Common myeloid progenitor, CD34-positive (primary cell): ENCODE data around the gene MAP3K4.

Source experiments
- CTCF ChIA-PET: fragments of 350-600 bp; sonication (Branson Sonifier 250); formaldehyde crosslinking; loops from one replicate; lab custom pipeline; 2021; ENCODE audit warnings: antibody characterized with exemption; lab: Charles Lee
- POLR2A ChIA-PET: fragments of 350-600 bp; sonication (Branson Sonifier 250); formaldehyde crosslinking; loops from one replicate; lab custom pipeline; 2021; ENCODE audit warnings: antibody characterized with exemption; lab: Charles Lee
- DNase-seq, 3 donors: peaks; one replicate each; pipeline versions ENCODE4 v3.0.0 to v3.0.0-alpha.2; 2013
- H3K27ac ChIP-seq, 2 experiments: 1 replicate in 1 of 2; 2 replicates in 1 of 2; pipeline ENCODE4 v1.7.0; 2013; ENCODE audit warnings: inconsistent platforms in 2 of 2, low read length in 2 of 2, mild to moderate bottlenecking in 2 of 2, low read depth in 1 of 2, moderate library complexity in 1 of 2; ENCODE audit not compliant: severe bottlenecking in 2 of 2, insufficient read depth in 1 of 2, poor library complexity in 1 of 2
- H3K27me3 ChIP-seq, 5 experiments: replicated peaks in 2 of 5; 1 replicate in 3 of 5; 2 replicates in 2 of 5; pipeline versions ENCODE4 v1.6.1 to v1.7.0; 2013; ENCODE audit warnings: low read length in 4 of 5, mild to moderate bottlenecking in 2 of 5, moderate library complexity in 2 of 5, inconsistent platforms in 1 of 5; ENCODE audit not compliant: insufficient read depth in 5 of 5, control insufficient read depth in 4 of 5
- H3K36me3 ChIP-seq, 4 experiments: 1 replicate in 2 of 4; 2 replicates in 2 of 4; pipeline versions ENCODE4 v1.6.1 to v1.7.0; 2013; ENCODE audit warnings: low read length in 3 of 4, control low read depth in 1 of 4, mild to moderate bottlenecking in 1 of 4; ENCODE audit not compliant: control insufficient read depth in 4 of 4, insufficient read depth in 4 of 4
- H3K4me1 ChIP-seq, 4 experiments: 1 replicate in 3 of 4; 2 replicates in 1 of 4; pipeline versions ENCODE4 v1.6.1 to v1.7.1; 2013; ENCODE audit warnings: low read length in 3 of 4, mild to moderate bottlenecking in 3 of 4, control low read depth in 1 of 4, inconsistent platforms in 1 of 4, moderate library complexity in 1 of 4; ENCODE audit not compliant: control insufficient read depth in 4 of 4, insufficient read depth in 4 of 4; ENCODE audit errors: control extremely low read depth in 1 of 4
- H3K4me3 ChIP-seq, 7 experiments: 1 replicate in 4 of 7; 2 replicates in 3 of 7; pipeline versions ENCODE4 v1.5.1 to v1.7.0; 2013; ENCODE audit warnings: mild to moderate bottlenecking in 7 of 7, low read length in 6 of 7, moderate library complexity in 6 of 7, inconsistent platforms in 2 of 7, low read depth in 2 of 7, control low read depth in 1 of 7; ENCODE audit not compliant: insufficient read depth in 4 of 7, control insufficient read depth in 1 of 7; ENCODE audit errors: extremely low read depth in 1 of 7
- H3K9me3 ChIP-seq, 5 experiments: 1 replicate in 4 of 5; 2 replicates in 1 of 5; pipeline versions ENCODE4 v1.6.1 to v1.7.1; 2013; ENCODE audit warnings: low read length in 4 of 5, mild to moderate bottlenecking in 2 of 5, inconsistent platforms in 1 of 5, low read depth in 1 of 5, moderate library complexity in 1 of 5; ENCODE audit not compliant: control insufficient read depth in 4 of 5, insufficient read depth in 2 of 5; ENCODE audit errors: control extremely low read depth in 1 of 5
- WGBS: methylation state at CpG from one replicate; pipeline ENCODE4 v1.1.5; 2013; ENCODE audit not compliant: insufficient coverage; 5-methylcytosine and 5-hydroxymethylcytosine counted together

The MAP3K4 gene

GRCh38 chr6:160952633-160953281 is 38.8 kb upstream of the MAP3K4 start:
- H3K27me3 ChIP-seq, result peaks cover 0 to 10% (median 4%) of the 10 kb centered on the region in 5 experiments
- H3K4me1 ChIP-seq, result no peaks in the 10 kb centered on the region
- H3K9me3 ChIP-seq, result no peaks in the 10 kb centered on the region
- H3K36me3 ChIP-seq, result no peaks in the 10 kb centered on the region
- H3K27ac ChIP-seq, result no peak overlapping the region
- ChIA-PET CTCF (no interaction called here), POLR2A (no interaction called here)
- no peak for DNase-seq
- H3K4me3 ChIP-seq, result no peak overlapping the region
- WGBS, result 82% methylated on average over 8 of the region's 11 CpGs

GRCh38 chr6:160955508-160956295 is 35.9 kb upstream of the MAP3K4 start:
- WGBS, result 92% methylated on average over 11 of the region's 13 CpGs
- H3K9me3 ChIP-seq, result no peaks in the 10 kb centered on the region
- no peaks in the 10 kb centered on the region for H3K4me1 ChIP-seq
- no peak for DNase-seq
- POLR2A ChIA-PET, result no interaction called here
- no peak overlapping the region for H3K27ac ChIP-seq
- CTCF ChIA-PET, result interaction anchor here (0.8 to 1.4 kb wide), 2 partner anchors 19 to 418 kb away, joined by 3 read pairs; no protein-coding TSS in a partner anchor
- H3K27me3 ChIP-seq, result peaks cover 0 to 10% (median 4%) of the 10 kb centered on the region in 5 experiments
- no peak overlapping the region for H3K4me3 ChIP-seq
- H3K36me3 ChIP-seq, result no peaks in the 10 kb centered on the region

GRCh38 chr6:160956300-160957035 is 35.1 kb upstream of the MAP3K4 start:
- CTCF ChIA-PET, result interaction anchor here (1.4 kb wide), 1 partner anchor 417 kb away, joined by 3 read pairs; no protein-coding TSS in a partner anchor
- no peak overlapping the region for H3K27ac ChIP-seq
- H3K9me3 ChIP-seq, result no peaks in the 10 kb centered on the region
- no peaks in the 10 kb centered on the region for H3K36me3 ChIP-seq
- H3K27me3 ChIP-seq, result peaks cover 0 to 8% (median 4%) of the 10 kb centered on the region in 5 experiments
- no peak overlapping the region for H3K4me3 ChIP-seq
- no peaks in the 10 kb centered on the region for H3K4me1 ChIP-seq
- DNase-seq, result no peak
- WGBS, result 79% methylated on average over 8 of the region's 8 CpGs
- POLR2A ChIA-PET, result no interaction called here

GRCh38 chr6:160959726-160960435 is 31.7 kb upstream of the MAP3K4 start:
- H3K4me3 ChIP-seq, result no peak overlapping the region
- H3K36me3 ChIP-seq, result no peaks in the 10 kb centered on the region
- WGBS, result 92% methylated on average over 6 of the region's 7 CpGs
- H3K4me1 ChIP-seq, result no peaks in the 10 kb centered on the region
- no peak overlapping the region for H3K27ac ChIP-seq
- DNase-seq, result no peak
- H3K27me3 ChIP-seq, result peaks cover 0 to 5% (median 2%) of the 10 kb centered on the region in 5 experiments
- no peaks in the 10 kb centered on the region for H3K9me3 ChIP-seq
- POLR2A ChIA-PET, result no interaction called here
- CTCF ChIA-PET, result no interaction called here

- CTCF ChIA-PET, result no interaction called here
- Histone ChIP-seq H3K36me3 (no peaks in the 10 kb centered on the region), H3K9me3 (no peaks in the 10 kb centered on the region), H3K4me1 (no peaks in the 10 kb centered on the region), H3K27ac (no peak overlapping the region), H3K27me3 (peaks cover 0 to 3% (median 1%) of the 10 kb centered on the region in 5 experiments), H3K4me3 (no peak overlapping the region)
- 85% methylated on average over 1 of the region's 3 CpGs for WGBS
- POLR2A ChIA-PET, result interaction anchor here (0.6 kb wide), 1 partner anchor 9 kb away, joined by 8 read pairs; no protein-coding TSS in a partner anchor
- no peak for DNase-seq
Observed at GRCh38 chr6:160960839-160961238, 30.7 kb upstream of the MAP3K4 start.

GRCh38 chr6:160962835-160963623 is 28.5 kb upstream of the MAP3K4 start:
- Histone ChIP-seq H3K27ac (no peak overlapping the region), H3K9me3 (no peaks in the 10 kb centered on the region), H3K27me3 (peaks cover 0 to 3% (median 2%) of the 10 kb centered on the region in 5 experiments), H3K4me3 (no peak overlapping the region), H3K4me1 (no peaks in the 10 kb centered on the region), H3K36me3 (no peaks in the 10 kb centered on the region)
- ChIA-PET CTCF (no interaction called here), POLR2A (no interaction called here)
- WGBS, result 91% methylated on average over 10 of the region's 15 CpGs
- no peak for DNase-seq
